NCI-H69 (cell line): ENCODE measurements around the gene VAV2.

Experiments used
- DNase-seq: peaks from one replicate; lab custom pipeline; 2025; lab: John Stamatoyannopoulos, UW

VAV2 gene

DNA sequence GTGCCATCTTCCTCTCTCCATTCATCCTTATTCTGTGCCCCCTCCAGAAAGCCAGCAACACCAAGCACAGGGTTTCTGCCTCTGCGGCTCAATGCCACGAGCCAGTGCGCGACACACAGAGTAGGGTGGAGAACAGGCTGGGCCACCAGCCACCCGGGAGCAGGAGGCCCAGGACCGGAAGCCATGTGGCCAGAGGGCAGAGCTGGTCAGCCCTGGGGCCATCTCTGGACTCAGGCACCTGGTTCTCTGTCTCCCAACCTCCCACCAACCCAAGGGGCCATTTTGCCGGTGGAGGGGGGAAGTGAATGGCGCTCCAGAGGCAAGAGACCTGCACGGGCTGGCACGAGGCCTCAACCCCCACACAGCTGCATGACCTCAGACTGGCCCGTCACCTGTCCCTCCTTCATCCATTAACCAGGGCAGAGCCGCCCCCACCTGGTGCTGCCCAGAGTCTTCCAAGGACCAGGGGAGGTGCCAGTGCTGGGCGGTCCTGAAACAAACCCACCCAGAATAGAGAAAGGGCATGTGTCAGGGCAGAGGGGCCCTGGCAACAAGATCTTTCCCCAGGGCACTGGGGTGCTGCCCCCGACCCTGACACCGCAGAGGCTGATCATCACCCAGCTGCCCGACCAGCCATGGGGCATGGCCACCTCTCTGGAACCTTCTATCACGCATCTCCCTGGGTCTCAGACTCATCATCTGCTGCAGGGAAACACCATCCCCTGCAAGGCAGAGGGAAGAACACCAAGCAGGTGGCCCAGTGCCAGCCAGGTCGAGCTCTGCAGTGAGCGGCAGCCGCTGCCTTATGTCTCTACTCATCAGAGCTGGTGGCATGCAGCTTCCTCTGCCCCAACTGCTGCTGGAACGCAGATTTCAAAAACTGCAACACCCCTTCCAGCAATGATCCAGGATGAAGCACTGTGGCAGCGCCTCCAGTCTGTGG is 11.9 kb downstream of the VAV2 start:
- peak; percentile 24 for DNase-seq

DNA sequence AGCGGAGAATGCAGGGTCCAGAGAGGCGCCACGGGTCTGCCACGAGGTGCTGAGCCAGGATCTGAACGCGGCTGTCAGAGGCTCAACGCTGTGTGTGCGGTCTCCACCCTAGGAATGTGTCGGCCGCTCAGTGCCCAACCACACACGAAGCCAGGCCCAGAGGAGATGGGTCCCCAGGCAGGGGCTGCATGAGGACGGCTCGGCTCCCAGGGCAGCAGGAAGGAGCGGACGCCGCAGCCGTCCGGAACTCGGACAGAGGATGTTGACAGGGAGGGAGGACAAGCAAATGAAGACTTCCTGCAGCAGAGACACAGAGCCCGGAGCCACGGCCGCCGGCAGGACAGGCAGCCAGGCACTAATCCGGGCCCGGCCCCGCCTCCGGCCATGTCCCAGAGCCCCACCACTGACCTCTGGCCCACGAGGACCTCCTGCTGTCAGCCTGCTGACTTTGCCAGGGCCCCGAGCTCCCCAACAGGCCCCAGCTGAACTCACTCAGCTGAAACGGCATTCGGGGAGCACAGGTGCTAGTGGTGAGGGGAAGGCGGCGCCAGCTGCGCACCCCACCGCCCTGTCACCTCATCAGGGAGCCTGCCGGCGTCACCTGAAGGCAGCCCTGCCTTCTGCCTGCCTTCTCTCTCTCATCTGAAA is 12.7 kb downstream of the VAV2 start:
- no peak for DNase-seq

DNA sequence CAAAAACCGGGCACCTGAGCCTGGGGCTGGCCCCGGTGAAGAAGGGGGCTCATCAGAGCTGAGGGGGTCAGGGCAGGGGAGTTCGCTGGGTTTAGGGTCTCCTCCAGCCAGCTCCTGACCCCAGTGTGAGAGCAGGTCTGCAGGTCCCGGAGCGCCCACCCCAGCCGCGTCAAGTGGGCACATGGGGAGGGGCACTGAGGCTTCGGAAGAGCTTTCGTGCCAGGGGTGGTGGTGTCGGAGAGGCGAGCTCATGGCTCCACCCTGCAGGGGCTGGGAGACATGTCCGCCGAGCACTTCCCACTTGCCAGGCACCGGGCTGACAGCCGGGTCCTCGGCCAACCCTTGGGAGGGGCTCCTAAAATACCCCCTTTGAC is 13.2 kb downstream of the VAV2 start:
- DNase-seq: no peak

GRCh38 chr9:133978226-133978898 is 13.8 kb downstream of the VAV2 start:
- no peak for DNase-seq

GRCh38 chr9:133977421-133978201 is 14.5 kb downstream of the VAV2 start:
- no peak for DNase-seq

- DNase-seq: no peak
Measured at GRCh38 chr9:133976887-133977286, 15.2 kb downstream of the VAV2 start.

DNA sequence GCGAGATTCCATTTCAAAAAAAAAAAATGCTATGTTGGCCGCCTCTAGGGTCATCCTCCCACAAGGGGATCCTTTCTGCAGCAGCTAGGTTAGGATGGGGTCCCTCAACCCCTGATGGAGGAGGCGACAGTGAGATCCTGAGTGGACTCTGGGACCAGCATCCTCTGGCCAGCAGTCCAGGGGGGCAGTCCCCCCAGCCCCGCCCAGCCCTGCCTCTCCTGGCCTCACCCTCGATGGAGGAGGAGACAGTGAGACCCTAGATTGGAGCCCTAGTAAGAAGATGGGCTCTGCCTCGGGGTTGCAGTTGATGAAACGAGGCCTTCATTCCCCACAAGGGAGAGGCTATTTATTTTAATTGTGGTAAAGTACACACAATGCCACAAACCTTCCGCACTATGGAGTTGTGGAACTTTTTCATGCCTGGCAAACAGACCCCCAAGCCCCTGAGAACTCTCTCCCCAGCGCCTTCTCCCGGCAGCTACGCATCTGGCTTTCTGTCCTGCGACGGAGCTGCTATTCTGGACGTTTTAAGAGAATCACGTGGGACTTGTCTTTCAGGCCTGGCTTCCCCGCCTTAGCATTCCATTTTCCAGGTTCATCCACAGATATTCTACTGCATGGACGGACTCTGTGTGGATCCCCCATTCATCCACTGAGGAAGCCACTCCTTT is 15.8 kb downstream of the VAV2 start:
- no peak for DNase-seq

GRCh38 chr9:133975511-133975910 is 16.6 kb downstream of the VAV2 start:
- no peak for DNase-seq

GRCh38 chr9:133974631-133975341 is 17.3 kb downstream of the VAV2 start:
- no peak for DNase-seq

DNA sequence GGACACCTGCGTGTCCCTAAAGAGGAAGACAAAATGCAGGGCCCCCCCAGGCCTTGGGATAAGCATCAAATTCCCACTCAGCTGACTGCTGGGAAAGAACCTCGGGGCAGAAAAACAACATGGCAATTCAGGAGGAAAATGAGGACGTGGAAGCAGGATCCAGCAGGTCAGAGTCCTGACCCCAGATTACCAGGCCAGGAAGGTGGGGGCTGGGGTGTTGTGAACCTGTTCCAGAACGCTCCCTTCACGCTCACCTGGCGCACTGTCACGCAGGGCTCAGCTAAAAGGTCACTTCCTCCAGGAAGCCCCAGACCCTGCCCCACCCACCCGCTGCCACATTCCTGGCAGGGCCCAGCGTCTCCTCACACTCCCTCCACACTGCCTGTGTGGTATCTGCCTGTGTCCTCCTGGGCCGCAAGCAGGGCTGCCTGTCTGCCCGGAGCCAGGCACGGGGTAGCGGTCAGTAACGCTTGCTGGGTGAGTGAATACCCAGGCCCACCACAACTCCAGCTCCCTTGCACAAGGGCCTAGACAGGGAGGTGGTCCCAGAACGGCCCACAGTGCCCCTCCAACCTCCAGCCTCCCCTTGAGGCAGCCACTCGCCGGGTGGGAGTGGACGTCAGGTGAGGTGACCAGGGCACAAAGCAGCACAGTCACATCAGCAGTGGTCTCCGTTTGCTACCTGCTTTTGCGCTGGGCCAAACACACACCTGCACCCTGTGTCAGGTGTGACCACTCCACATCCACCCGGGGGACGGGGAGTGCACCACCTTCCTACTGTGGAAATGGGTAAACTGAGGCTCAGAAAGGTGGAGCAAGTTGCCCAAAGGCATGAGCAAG is 18.1 kb downstream of the VAV2 start:
- DNase-seq: no peak

DNA sequence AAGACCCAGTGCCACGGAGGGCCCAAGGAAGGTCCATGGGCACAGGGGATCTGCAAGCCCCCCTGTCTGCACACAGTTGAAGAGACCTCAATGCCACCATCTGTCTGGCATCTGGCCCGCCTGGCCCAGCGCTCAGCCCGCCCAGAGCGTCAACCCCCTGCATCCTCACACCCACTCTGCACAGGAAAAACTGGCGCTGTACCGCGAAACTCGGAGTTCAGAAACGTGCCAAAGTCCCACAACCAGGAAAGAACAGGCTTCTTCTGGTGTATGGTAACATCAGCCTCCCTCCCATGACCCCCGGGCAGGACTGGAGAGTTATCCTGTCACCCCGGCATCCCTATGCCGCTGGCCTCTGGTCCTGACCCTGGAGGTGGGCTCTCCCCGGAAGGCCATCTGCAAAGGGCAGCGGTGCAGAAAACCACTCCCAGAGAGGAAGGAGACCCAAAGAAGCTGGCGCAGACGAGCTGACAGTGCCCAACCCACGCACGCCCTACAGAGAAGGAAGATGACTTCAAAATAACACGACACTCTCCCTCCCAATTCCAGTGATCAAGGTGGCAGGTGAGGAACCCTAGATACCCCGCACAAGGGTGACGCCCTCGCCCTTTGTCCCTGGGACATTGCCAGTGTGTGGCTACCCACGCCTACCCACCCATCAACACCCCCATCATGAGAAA is 18.9 kb downstream of the VAV2 start:
- DNase-seq: no peak

DNA sequence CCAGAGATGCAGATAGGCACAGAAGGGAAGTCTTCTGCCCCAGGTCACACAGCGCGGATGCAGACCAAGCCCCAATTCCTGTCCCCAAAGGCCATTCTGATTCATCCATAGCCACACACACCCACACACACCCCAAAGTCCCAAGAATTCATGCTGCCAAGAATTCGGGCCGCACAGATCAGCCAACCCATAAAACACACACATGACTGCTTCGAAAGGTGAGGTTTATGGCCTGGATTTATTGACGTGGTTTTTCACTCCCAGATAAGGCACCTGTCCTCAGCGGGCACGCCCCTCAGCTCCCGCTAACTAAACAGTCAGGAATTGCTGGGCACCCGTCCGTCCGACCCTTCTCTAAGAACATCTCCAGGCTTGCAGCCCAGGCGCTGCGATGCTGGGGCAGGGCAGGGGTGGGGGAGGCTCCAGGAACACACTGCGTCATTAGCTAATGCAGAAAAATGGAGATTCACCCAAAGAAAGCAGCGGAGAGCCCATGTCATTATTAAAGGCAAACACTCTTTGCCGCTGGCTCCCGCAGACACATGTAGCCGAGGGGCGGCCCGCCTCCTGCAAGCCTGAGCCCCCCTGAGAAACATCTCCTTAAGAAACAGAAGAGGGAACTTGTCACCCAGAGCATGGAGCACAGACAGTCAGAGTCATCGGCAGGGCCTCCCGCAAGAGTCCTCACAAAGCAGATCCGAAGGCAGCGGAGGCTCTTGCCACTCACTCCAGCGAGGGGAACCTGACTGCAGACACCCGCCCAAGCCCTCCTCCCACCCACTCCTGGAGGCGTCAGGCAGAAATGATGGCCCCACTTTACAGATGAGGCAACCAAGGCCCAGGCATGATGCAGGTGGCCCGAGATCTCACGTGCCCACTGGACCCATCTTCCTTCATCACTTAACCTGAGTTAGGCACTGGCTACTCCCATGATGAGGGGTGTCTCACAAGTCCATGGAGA is 19.9 kb downstream of the VAV2 start:
- DNase-seq: no peak

DNA sequence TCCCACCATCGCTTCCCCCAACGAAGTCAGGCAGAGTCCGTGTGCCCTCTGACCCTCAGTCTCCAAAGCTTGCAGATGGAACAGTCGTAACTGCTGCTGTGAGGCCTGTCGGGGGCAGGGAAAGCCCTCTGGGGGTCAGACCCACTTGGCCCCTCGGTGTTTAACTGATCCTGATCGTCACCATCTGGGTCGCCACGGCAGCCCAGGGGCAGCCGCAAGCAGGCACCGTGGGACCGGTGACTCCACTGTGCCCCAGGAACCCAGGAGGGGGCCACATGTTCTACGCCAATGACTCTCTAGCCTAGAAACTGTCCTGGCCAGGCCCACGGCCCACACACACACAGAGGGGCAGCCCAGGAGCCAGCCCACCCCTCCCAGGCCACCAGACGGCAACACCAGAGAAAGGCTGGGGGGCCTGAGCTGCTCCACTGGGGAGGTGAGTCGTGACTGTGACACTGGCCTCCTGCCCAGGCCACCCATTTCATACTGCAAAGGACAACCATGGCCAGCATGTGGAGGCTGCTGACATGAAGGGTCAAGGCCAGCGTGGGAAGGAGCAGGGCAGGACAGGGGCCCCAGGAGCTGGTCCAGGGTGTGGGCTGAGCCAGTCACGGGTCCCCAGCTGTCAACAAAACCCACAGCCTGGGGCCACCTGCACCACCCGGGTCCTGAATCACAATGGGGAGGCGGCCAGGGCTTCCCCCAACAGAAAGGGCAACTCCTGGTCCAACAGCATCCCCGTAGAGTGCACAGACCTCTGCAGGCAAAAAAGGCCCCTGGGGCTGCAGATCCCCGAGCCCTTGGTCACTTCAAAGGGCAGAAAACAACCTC is 20.8 kb downstream of the VAV2 start:
- no peak for DNase-seq

DNA sequence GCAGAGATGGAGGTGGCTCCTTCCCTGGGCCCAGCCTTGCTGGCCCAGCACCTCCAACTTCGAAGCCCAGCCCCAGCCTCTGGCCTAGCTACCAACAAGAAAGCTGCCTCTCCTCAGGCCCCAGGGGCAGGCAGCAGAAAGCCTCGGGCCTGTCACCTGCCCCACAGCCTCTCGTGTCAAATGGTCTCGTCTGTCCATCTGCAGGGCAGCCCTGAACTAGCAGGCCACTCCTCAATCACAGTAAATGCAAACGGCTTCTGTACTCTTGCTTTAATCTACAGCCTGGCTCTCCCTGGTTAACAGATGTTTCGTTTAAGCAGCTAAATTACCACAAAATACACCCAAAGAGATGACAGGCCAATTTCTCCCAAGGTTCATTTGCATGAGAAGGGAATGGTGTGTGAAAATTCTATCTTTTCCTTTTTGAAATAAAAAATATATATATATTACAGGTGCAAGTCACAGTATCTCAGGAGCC is 21.5 kb downstream of the VAV2 start:
- no peak for DNase-seq

GRCh38 chr9:133969681-133970580 is 22.2 kb downstream of the VAV2 start:
- no peak for DNase-seq
